HEK293 (cell line): ENCODE measurements around the gene ALB.

ENCODE experiments used
- CTCF ChIA-PET: fragments of 350-600 bp; formaldehyde crosslinking; extraction: SDS; loops from one replicate; lab custom pipeline; 2021; ENCODE audit warnings: antibody characterized with exemption; lab: Yijun Ruan, JAX
- POLR2A ChIA-PET: fragments of 300-600 bp; formaldehyde crosslinking; extraction: SDS; loops from one replicate; lab custom pipeline; 2020; ENCODE audit warnings: antibody characterized with exemption, inconsistent platforms; lab: Yijun Ruan, JAX
- H3K27ac ChIP-seq: fragments of 200-500 bp; sonication (Bioruptor generic); 2 replicates; pipeline ENCODE4 v1.5.1; 2014; ENCODE audit warnings: low read depth, low read length, control low read depth, inconsistent platforms; ENCODE audit errors: extremely low read depth
- H3K36me3 ChIP-seq, 2 experiments: fragments of 200-500 bp in 1 of 2; sonication (Bioruptor generic) in 1 of 2; 1 replicate in 1 of 2; 2 replicates in 1 of 2; pipeline ENCODE4 v1.5.1; 2014 to 2017; ENCODE audit warnings: inconsistent platforms in 2 of 2, low read length in 2 of 2; ENCODE audit not compliant: control insufficient read depth in 2 of 2, insufficient read depth in 1 of 2
- H3K4me1 ChIP-seq: fragments of 200-500 bp; sonication (Bioruptor generic); 2 replicates; pipeline ENCODE4 v1.5.1; 2014; ENCODE audit warnings: mild to moderate bottlenecking, low read length, inconsistent platforms; ENCODE audit not compliant: control insufficient read depth, insufficient read depth
- H3K4me3 ChIP-seq: 2 replicates; pipeline ENCODE4 v1.5.1; 2011; ENCODE audit warnings: low read depth, mild to moderate bottlenecking, control low read depth, low read length, moderate library complexity
- H3K9me3 ChIP-seq: fragments of 200-500 bp; sonication (Bioruptor generic); 2 replicates; pipeline ENCODE4 v1.5.1; 2014; ENCODE audit warnings: low read depth, low read length, inconsistent platforms; ENCODE audit not compliant: control insufficient read depth, insufficient read depth
- BCL6B ChIP-seq: fragments of 450-650 bp; formaldehyde crosslinking; IDR thresholded peaks from 2 replicates; pipeline ENCODE4 v1.5.1; 2017; ENCODE audit warnings: missing biosample characterization, missing genetic modification characterization
- HIC1 ChIP-seq: fragments of 450-650 bp; formaldehyde crosslinking; IDR thresholded peaks from 2 replicates; pipeline ENCODE4 v1.5.1; 2016; ENCODE audit warnings: missing biosample characterization, missing genetic modification characterization
- HOXC10 ChIP-seq: sonication (generic); formaldehyde crosslinking; IDR thresholded peaks from 2 replicates; pipeline ENCODE4 v1.8.1; 2023; ENCODE audit warnings: mild to moderate bottlenecking, missing genetic modification reagents
- PRDM1 ChIP-seq: fragments of 450-650 bp; formaldehyde crosslinking; IDR thresholded peaks from 2 replicates; pipeline ENCODE4; 2016; ENCODE audit warnings: missing biosample characterization, missing genetic modification characterization
- TCF7L2 ChIP-seq: IDR thresholded peaks from 2 replicates; pipeline ENCODE4 v1.6.1; 2011; ENCODE audit warnings: low read depth, mild to moderate bottlenecking, inconsistent platforms, low read length, moderate library complexity, borderline replicate concordance
- TSHZ1 ChIP-seq: fragments of 450-650 bp; formaldehyde crosslinking; IDR thresholded peaks from 2 replicates; pipeline ENCODE4 v1.5.1; 2016; ENCODE audit warnings: missing biosample characterization, missing genetic modification characterization, borderline replicate concordance
- ZBTB1 ChIP-seq: fragments of 450-650 bp; formaldehyde crosslinking; IDR thresholded peaks from 2 replicates; pipeline ENCODE4 v1.5.1; 2016; ENCODE audit warnings: missing biosample characterization, missing genetic modification characterization
- ZBTB17 ChIP-seq: fragments of 450-650 bp; formaldehyde crosslinking; IDR thresholded peaks from 2 replicates; pipeline ENCODE4 v1.5.1; 2016; ENCODE audit warnings: missing biosample characterization, missing genetic modification characterization
- ZNF266 ChIP-seq: fragments of 450-650 bp; formaldehyde crosslinking; IDR thresholded peaks from 2 replicates; pipeline ENCODE4 v1.5.1; 2016; ENCODE audit warnings: missing biosample characterization, missing genetic modification characterization, low read depth
- ZNF274 ChIP-seq, 2 experiments: fragments of 200-500 bp in 1 of 2; fragments of 450-650 bp in 1 of 2; sonication (Bioruptor generic) in 1 of 2; formaldehyde crosslinking in 1 of 2; IDR thresholded peaks; 2 replicates each; pipeline versions ENCODE4 v1.5.1 to v1.6.1; 2014 to 2016; ENCODE audit warnings: borderline replicate concordance in 1 of 2, inconsistent platforms in 1 of 2, low read length in 1 of 2, missing biosample characterization in 1 of 2, missing genetic modification characterization in 1 of 2
- ZNF280C ChIP-seq: fragments of 450-650 bp; formaldehyde crosslinking; IDR thresholded peaks from 2 replicates; pipeline ENCODE4 v1.5.1; 2016; ENCODE audit warnings: missing biosample characterization, missing genetic modification characterization
- ZNF341 ChIP-seq: fragments of 450-650 bp; formaldehyde crosslinking; IDR thresholded peaks from 2 replicates; pipeline ENCODE4; 2016; ENCODE audit warnings: low read depth, missing biosample characterization, missing genetic modification characterization
- ZNF426 ChIP-seq: fragments of 450-650 bp; formaldehyde crosslinking; IDR thresholded peaks from 2 replicates; pipeline ENCODE4 v1.5.1; 2017; ENCODE audit warnings: missing biosample characterization, missing genetic modification characterization, mild to moderate bottlenecking, inconsistent platforms, moderate library complexity
- ZNF488 ChIP-seq: fragments of 450-650 bp; formaldehyde crosslinking; IDR thresholded peaks from 2 replicates; pipeline ENCODE4 v1.5.1; 2016; ENCODE audit warnings: missing biosample characterization, missing genetic modification characterization
- ZNF514 ChIP-seq: fragments of 450-650 bp; formaldehyde crosslinking; IDR thresholded peaks from 2 replicates; pipeline ENCODE4 v1.5.1; 2016; ENCODE audit warnings: missing biosample characterization, missing genetic modification characterization
- ZNF555 ChIP-seq: fragments of 450-650 bp; formaldehyde crosslinking; conservative IDR thresholded peaks from 2 replicates; pipeline ENCODE4 v1.5.1; 2017; ENCODE audit warnings: missing biosample characterization, mild to moderate bottlenecking, missing genetic modification characterization, inconsistent platforms

ALB gene

GRCh38 chr4:73409012-73409862 is 5.2 kb downstream of the ALB start:
- Histone ChIP-seq H3K9me3 (no peaks in the 10 kb centered on the region), H3K36me3 (no peaks in the 10 kb centered on the region), H3K4me1 (no peaks in the 10 kb centered on the region), H3K27ac (no peak overlapping the region), H3K4me3 (no peak overlapping the region)
- ChIA-PET POLR2A (no interaction called here), CTCF (interaction anchor here (0.7 kb wide), 1 partner anchor 36 kb away, joined by 3 read pairs; no protein-coding TSS in a partner anchor)
- TF ChIP-seq ZNF426 (no peak), BCL6B (tag by site-specific recombination) (no peak), HIC1 (tag by site-specific recombination) (no peak), ZNF341 (tag by site-specific recombination) (no peak), ZNF274 (IDR thresholded peaks at IDR 0.05; ENCODE audit: low read length) (no peak), ZNF274 (tag by site-specific recombination; IDR thresholded peaks at IDR 0.05; ENCODE audit: borderline replicate concordance) (no peak), ZNF555 (tag by site-specific recombination) (no peak), PRDM1 (tag by site-specific recombination) (no peak), ZBTB17 (tag by site-specific recombination) (no peak), TCF7L2 (no peak), TSHZ1 (no peak)

GRCh38 chr4:73409978-73410548 is 6.0 kb downstream of the ALB start:
- no peak for TF ChIP-seq ZNF280C
- no peak for TF ChIP-seq HOXC10 (CRISPR knock-in tag)
- TF ChIP-seq ZNF488, result no peak
- TF ChIP-seq ZNF266 (tag by site-specific recombination), result no peak
- no peak for TF ChIP-seq ZBTB1 (tag by site-specific recombination)
- TF ChIP-seq ZNF514 (tag by site-specific recombination), result no peak
- TF ChIP-seq, all 188 proteins: peak for 0
- CTCF ChIA-PET, result no interaction called here
- no peak overlapping the region for H3K4me3 ChIP-seq
- H3K27ac ChIP-seq, result no peak overlapping the region
- H3K9me3 ChIP-seq, result no peaks in the 10 kb centered on the region
- POLR2A ChIA-PET, result no interaction called here
- no peaks in the 10 kb centered on the region for H3K36me3 ChIP-seq
- no peaks in the 10 kb centered on the region for H3K4me1 ChIP-seq
